ENCODE results near the gene NELL1. TPM values are rescaled to one million over a fixed set of nuclear protein-coding genes. Genes with fewer than 3 reads are reported as not detected.

The NELL1 gene
- total RNA-seq, 1 experiment from 2014 or later: 0.22 TPM

DNA sequence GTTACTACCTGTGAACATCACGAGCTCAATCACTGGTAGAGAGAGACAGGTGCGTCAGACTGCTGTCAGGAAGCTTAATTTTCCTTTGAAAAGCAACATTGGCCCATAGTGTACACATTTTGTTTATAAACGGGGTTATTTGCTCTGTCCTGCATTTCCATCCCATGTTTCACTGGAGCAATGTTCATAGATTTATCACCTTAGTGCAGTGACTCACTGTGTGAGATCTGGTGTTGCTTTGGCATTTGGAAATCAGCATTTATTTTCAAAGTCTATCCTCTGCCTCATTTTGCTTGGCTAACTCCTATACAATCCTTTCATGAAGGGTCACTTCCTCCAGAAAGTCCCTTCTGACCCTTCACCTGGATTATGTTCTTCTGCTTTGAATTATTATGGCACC, 529.1 kb downstream of the NELL1 start:
- H3K79me2 ChIP-seq (ENCODE audit: insufficient read depth, low read length): no peaks in the 10 kb centered on the region
- no peaks in the 10 kb centered on the region for H3K27me3 ChIP-seq (ENCODE audit: insufficient read depth, low read length)
- H2BK120ac ChIP-seq (ENCODE audit: low read depth, low read length, poor library complexity, severe bottlenecking): no peak overlapping the region
- DNase-seq: no peak
- Mint-ChIP-seq H3K9me3 (peaks cover 0 to 13% of the 10 kb centered on the region in 2 experiments; a peak in 4 of 5 replicates), H3K4me1 (no peaks in the 10 kb centered on the region), H3K27ac (no peak overlapping the region), H3K4me3 (no peak overlapping the region), H3K27me3 (ENCODE audit: low read depth) (no peaks in the 10 kb centered on the region), H3K36me3 (ENCODE audit: insufficient read depth in 1 of 3, low read depth in 3 of 3) (peaks cover 0 to 3% (median 0%) of the 10 kb centered on the region in 3 experiments; a peak in 1 of 7 replicates)
- H2BK5ac ChIP-seq (ENCODE audit: insufficient read length, low read length): no peak overlapping the region
- H4K5ac ChIP-seq (ENCODE audit: insufficient read length, low read depth, low read length): no peak overlapping the region
- no peak overlapping the region for H3K4ac ChIP-seq (ENCODE audit: low read depth, low read length)
- H3K23me2 ChIP-seq (ENCODE audit: insufficient read length, low read depth, low read length, poor library complexity, severe bottlenecking): no peaks in the 10 kb centered on the region
- no peak overlapping the region for H2AFZ ChIP-seq (ENCODE audit: low read length)
- no peak overlapping the region for H4K91ac ChIP-seq (ENCODE audit: insufficient read length, low read depth, low read length)
- H3K18ac ChIP-seq (ENCODE audit: insufficient read length, low read depth, low read length): no peak overlapping the region
- no peaks in the 10 kb centered on the region for H3K9me3 ChIP-seq (ENCODE audit: control insufficient read depth, low read depth, low read length)
- no peak overlapping the region for H3T11ph ChIP-seq (ENCODE audit: low read length)
- H2BK12ac ChIP-seq (ENCODE audit: insufficient read length, low read depth, low read length): no peak overlapping the region
- H3K56ac ChIP-seq (ENCODE audit: insufficient read length, low read depth, low read length): no peak overlapping the region
- H3K27ac ChIP-seq (ENCODE audit: insufficient read length, low read depth, low read length): no peak overlapping the region
- H2BK15ac ChIP-seq (ENCODE audit: low read depth, low read length): no peak overlapping the region
- no peak overlapping the region for H3K14ac ChIP-seq (ENCODE audit: insufficient read depth, low read length)
- TF ChIP-seq, protein P1, sequence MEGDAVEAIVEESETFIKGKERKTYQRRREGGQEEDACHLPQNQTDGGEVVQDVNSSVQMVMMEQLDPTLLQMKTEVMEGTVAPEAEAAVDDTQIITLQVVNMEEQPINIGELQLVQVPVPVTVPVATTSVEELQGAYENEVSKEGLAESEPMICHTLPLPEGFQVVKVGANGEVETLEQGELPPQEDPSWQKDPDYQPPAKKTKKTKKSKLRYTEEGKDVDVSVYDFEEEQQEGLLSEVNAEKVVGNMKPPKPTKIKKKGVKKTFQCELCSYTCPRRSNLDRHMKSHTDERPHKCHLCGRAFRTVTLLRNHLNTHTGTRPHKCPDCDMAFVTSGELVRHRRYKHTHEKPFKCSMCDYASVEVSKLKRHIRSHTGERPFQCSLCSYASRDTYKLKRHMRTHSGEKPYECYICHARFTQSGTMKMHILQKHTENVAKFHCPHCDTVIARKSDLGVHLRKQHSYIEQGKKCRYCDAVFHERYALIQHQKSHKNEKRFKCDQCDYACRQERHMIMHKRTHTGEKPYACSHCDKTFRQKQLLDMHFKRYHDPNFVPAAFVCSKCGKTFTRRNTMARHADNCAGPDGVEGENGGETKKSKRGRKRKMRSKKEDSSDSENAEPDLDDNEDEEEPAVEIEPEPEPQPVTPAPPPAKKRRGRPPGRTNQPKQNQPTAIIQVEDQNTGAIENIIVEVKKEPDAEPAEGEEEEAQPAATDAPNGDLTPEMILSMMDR (conservative IDR thresholded peaks at IDR 0.05): no peak
- no peaks in the 10 kb centered on the region for H4K20me1 ChIP-seq (ENCODE audit: control insufficient read depth, insufficient read depth, insufficient read length)
- no peak overlapping the region for H3K9ac ChIP-seq (ENCODE audit: extremely low read depth, insufficient read length, low read length)
- H4K8ac ChIP-seq (replicated peaks; ENCODE audit: insufficient read length, low read depth, low read length): no peak overlapping the region
- H2BK20ac ChIP-seq (ENCODE audit: low read depth, low read length, poor library complexity, severe bottlenecking): no peak overlapping the region
- no peaks in the 10 kb centered on the region for H3K79me1 ChIP-seq (ENCODE audit: insufficient read depth, low read depth, low read length, poor library complexity, severe bottlenecking)
- no CpG with 5 or more reads among the region's 3 CpGs for WGBS (ENCODE audit: extremely low coverage, insufficient read length, low lambda C conversion rate)
- H3K4me1 ChIP-seq (ENCODE audit: insufficient read depth, low read length): no peaks in the 10 kb centered on the region
- H3K23ac ChIP-seq (ENCODE audit: insufficient read length, low read depth, low read length): no peak overlapping the region
- no peak overlapping the region for H3K4me2 ChIP-seq (ENCODE audit: insufficient read depth, insufficient read length, low read length)
- H2AK5ac ChIP-seq (ENCODE audit: insufficient read length, low read length): no peak overlapping the region

Data from H9 (cell line).